Esophagus squamous epithelium (tissue), 4 donors: ENCODE measurements around the gene C1orf115.

Source experiments
- POLR2A ChIP-seq, 4 donors: fragments of 450-650 bp; IDR thresholded peaks; one replicate each; pipeline ENCODE4 v1.6.1; 2017; ENCODE audit warnings: antibody characterized with exemption in 4 of 4, mild to moderate bottlenecking in 4 of 4, moderate library complexity in 3 of 4
- TF ChIP-seq, protein P1 (sequence below), 6 experiments: fragments of 450-650 bp in 4 of 6; fragments of 200-600 bp in 2 of 6; sonication (generic) in 2 of 6; IDR thresholded peaks; one replicate each; pipeline ENCODE4 v1.5.1; 2016 to 2019; ENCODE audit warnings: antibody characterized with exemption in 6 of 6, mild to moderate bottlenecking in 4 of 6, moderate library complexity in 4 of 6

GRCh38 chr1:220670365-220670764 lies 19.8 kb upstream of the C1orf115 start:
- TF ChIP-seq, protein P1, sequence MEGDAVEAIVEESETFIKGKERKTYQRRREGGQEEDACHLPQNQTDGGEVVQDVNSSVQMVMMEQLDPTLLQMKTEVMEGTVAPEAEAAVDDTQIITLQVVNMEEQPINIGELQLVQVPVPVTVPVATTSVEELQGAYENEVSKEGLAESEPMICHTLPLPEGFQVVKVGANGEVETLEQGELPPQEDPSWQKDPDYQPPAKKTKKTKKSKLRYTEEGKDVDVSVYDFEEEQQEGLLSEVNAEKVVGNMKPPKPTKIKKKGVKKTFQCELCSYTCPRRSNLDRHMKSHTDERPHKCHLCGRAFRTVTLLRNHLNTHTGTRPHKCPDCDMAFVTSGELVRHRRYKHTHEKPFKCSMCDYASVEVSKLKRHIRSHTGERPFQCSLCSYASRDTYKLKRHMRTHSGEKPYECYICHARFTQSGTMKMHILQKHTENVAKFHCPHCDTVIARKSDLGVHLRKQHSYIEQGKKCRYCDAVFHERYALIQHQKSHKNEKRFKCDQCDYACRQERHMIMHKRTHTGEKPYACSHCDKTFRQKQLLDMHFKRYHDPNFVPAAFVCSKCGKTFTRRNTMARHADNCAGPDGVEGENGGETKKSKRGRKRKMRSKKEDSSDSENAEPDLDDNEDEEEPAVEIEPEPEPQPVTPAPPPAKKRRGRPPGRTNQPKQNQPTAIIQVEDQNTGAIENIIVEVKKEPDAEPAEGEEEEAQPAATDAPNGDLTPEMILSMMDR (IDR thresholded peaks at IDR 0.05): no peak
- TF ChIP-seq POLR2A (IDR thresholded peaks at IDR 0.05): no peak
